A549 treated with Hydrocortisone at 1 μM for 4 hours (cell line): ENCODE results near the gene C8G. TPM values are rescaled to one million over a fixed set of nuclear protein-coding genes. Genes with fewer than 3 reads are reported as not detected.

Source experiments
- total RNA-seq: library from RNA; stranded (reverse); fragments of 200-300 nt; extraction: Qiagen RNA extraction; gene quantifications from 5 replicates; pipeline ENCODE4 v1.2.3, GENCODE V29; 2022

Gene C8G
- 0.62 to 1.7 TPM (median 1.2 TPM) in 5 replicates for total RNA-seq

DNA sequence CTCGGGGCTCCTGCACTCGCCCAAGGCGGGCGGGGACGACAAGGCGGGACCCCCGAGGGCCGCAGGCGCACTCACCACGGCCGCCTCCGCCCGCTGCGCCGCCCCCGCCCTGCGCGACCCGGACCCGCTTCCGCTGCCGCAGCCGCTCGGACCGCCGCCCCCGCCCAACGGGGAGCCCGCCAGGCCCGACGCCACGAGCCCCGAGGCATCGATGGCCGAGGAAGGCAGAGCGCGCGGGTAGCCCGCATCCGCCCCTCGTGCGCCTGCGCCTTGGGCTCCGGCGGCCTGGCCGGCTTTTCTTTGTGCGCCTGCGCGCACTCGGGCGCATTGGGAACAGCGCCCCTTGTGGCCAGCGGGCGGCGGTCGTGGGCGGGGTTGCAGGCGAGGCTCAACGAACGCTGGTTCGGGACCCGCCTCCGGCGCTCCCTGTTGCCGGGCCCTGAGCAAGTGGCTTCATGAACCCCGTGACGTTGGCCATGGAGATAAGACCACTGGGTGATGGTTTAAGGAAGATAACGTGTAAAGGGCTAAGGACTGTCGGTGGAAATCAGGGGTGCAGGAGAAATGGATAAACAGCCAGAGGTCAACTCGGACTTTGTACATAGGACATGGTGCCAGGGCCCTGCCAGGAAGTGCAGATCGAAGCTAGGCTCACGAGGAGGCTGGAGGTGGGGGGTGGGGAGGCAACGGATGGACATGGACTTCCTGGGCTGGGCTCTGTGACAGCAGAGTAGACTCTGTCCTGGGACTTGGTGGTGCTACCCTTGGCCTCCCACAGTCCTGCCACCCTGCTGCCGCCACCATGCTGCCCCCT, at the start of gene C8G, which contains the start of gene FBXW5:
C8G (plus strand) TSS at position 725 of the 814 bp plus-strand sequence; CDS start at position 803, 78 bp downstream.
FBXW5 (minus strand) TSS at position 220 of the 814 bp plus-strand sequence. CDS start 655 bp downstream, outside the sequence.

DNA sequence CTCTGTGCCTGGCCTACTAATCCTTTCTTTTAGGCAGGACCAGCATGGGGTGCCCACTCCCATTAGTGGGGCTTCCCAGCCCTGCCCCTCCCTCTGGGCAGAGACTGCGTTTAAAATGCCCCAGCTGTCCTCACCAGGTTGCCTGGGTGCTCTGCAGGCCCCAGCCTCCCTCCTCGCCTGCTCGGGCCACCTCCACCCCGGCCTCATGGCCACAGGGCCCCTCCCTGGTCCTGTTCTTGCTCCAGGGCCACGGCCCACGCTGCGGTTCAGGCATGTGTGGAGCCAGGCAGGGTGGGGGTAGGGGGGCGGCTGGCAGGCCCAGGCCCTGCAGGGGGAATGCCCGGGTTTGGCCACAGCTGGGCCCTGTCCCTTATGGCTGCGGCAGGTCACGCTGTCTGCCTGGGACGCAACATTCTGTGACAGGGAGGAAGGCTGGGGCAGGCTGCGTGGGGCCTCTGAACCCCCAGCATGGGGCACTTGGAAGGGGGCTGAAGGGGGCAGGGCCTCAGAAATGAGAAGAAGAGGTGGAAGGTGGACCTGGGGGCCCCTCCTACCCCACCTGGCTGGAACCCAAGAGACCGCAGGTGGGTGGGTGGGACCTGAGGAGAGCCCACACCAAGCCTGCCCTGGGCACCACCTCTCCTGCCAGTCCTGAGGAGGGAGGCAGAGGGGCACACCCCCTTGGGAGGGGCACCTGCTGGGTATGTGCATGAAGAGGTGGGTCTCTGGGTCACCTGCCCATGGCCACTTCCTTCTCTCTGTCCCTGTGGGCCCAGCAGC, 6.7 kb downstream of the C8G start, which contains the start of gene LCN12:
LCN12 (plus strand) TSS at position 733 of the 780 bp plus-strand sequence. CDS start 55 bp downstream, outside the sequence.

DNA sequence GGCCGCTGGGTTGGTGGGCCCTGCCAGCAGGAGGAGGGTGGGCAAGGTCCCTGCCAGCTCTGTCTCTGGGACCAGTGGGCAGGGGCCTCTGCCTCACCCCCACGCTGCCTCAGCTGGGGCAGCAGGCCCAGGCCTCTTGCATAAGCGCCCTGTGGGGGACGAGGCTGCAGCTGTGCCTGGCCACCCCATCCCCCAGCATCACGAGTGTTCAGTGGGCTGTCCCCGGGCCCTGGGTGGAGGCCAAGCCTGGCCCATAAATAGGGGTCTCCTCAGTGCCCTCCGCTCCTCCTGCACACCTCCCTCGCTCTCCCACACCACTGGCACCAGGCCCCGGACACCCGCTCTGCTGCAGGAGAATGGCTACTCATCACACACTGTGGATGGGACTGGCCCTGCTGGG, 32.2 kb downstream of the C8G start, which contains the start of gene PTGDS:
PTGDS (plus strand) TSS at position 282 of the 400 bp plus-strand sequence; CDS start at position 357, 75 bp downstream.

DNA sequence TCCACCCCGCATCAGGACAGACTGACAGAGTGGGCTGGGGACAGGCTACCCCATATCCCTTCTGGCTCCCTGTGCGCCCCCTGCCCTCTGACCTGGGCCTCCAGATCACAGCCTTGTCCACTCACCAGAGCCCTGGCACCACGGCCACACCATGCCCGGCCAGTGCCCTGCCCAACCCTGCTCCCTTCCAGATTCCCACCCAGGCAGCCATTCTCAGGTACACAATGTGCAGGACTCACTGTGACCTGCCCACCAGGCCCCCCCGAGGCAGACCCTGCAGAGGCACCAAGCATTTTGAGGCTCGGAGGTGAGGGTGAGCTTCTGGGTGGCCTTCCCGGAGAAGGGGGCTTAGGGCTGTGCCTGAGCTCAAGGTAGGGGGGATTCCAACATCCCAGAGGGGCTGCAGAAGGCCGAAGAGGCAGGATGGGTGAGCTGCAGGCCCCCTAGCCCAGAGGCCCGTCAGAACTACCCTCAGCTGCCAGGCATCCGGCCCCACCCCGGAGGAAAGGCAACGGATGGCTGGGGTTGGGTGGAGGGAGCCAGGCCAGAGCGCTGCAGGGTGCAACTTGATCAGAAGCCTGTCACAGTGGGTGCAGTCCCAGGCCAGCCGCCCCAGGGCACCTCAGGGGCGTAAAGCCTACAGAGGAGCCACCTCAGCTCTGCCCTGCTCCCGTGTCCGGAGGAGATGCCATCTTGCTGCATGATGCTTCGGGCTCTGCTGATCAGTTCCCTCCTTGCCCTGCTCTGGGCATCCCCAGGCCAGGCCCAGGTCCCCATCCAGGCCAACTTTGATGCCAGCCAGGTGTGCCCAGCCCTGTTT, 37.4 kb downstream of the C8G start, which contains the start of gene LCNL1:
LCNL1 (plus strand) TSS at position 762 of the 820 bp plus-strand sequence. CDS start 594 bp downstream, outside the sequence.

GRCh38 chr9:136991993-136992818, 47.2 kb downstream of the C8G start, which contains the start of gene PAXX:
PAXX (plus strand) TSS chr9:136992422; CDS start chr9:136992444, 22 bp downstream.

Other genes with a start within 250 kb of the C8G start
- gene DIPK1B, start 232.7 kb upstream of the C8G start, total RNA-seq, result 6.4 to 9.1 TPM (median 8.0 TPM) in 5 replicates
- gene LCN10, start 202.3 kb upstream of the C8G start, total RNA-seq, result not detected in 5 replicates
- not detected in 5 replicates for gene LCN6, start 196.7 kb upstream of the C8G start, total RNA-seq
- gene LCN8, start 187.0 kb upstream of the C8G start, total RNA-seq, result not detected in 5 replicates
- gene LCN15, start 180.7 kb upstream of the C8G start, total RNA-seq, result 0.03 to 0.13 TPM in 2 of 5 replicates, not detected in the others
- 60.3 to 79.3 TPM (median 78.5 TPM) in 5 replicates for gene TMEM141, start 153.9 kb upstream of the C8G start, total RNA-seq
- gene CCDC183, start 148.9 kb upstream of the C8G start, total RNA-seq, result 0.18 to 0.63 TPM (median 0.44 TPM) in 5 replicates
- gene RABL6, start 137.3 kb upstream of the C8G start, total RNA-seq, result 67.0 to 82.1 TPM (median 78.1 TPM) in 5 replicates
- gene AJM1, start 102.8 kb upstream of the C8G start, total RNA-seq, result 3.4 to 4.3 TPM (median 4.0 TPM) in 5 replicates
- 221 to 341 TPM (median 305 TPM) in 5 replicates for gene PHPT1, start 95.8 kb upstream of the C8G start, total RNA-seq
- 2.6 to 4.2 TPM (median 4.0 TPM) in 5 replicates for gene MAMDC4, start 92.9 kb upstream of the C8G start, total RNA-seq
- 387 to 521 TPM (median 446 TPM) in 5 replicates for gene EDF1, start 78.9 kb upstream of the C8G start, total RNA-seq
- gene TRAF2, start 58.7 kb upstream of the C8G start, total RNA-seq, result 43.3 to 61.4 TPM (median 48.8 TPM) in 5 replicates
- 71.5 to 97.8 TPM (median 91.7 TPM) in 5 replicates for gene FBXW5, start 505 bp upstream of the C8G start, total RNA-seq
- gene LCN12, start 7.0 kb downstream of the C8G start, total RNA-seq, result 0.46 to 1.6 TPM (median 1.2 TPM) in 5 replicates
- 0.55 to 0.77 TPM (median 0.67 TPM) in 5 replicates for gene PTGDS, start 32.3 kb downstream of the C8G start, total RNA-seq
- 0.08 to 0.16 TPM (median 0.13 TPM) in 5 replicates for gene LCNL1, start 37.8 kb downstream of the C8G start, total RNA-seq
- gene PAXX, start 47.2 kb downstream of the C8G start, total RNA-seq, result 46.7 to 85.5 TPM (median 74.2 TPM) in 5 replicates
- 2.3 to 5.7 TPM (median 4.6 TPM) in 5 replicates for gene CLIC3, start 51.3 kb downstream of the C8G start, total RNA-seq
- 22.8 to 26.7 TPM (median 24.4 TPM) in 5 replicates for gene ABCA2, start 83.0 kb downstream of the C8G start, total RNA-seq
- gene FUT7, start 86.8 kb downstream of the C8G start, total RNA-seq, result 0.05 to 0.08 TPM (median 0.06 TPM) in 4 of 5 replicates, not detected in the other
- 44.0 to 83.3 TPM (median 79.5 TPM) in 5 replicates for gene NPDC1, start 100.9 kb downstream of the C8G start, total RNA-seq
- gene ENTPD2, start 108.8 kb downstream of the C8G start, total RNA-seq, result 3.3 to 4.5 TPM (median 3.5 TPM) in 5 replicates
- gene SAPCD2, start 125.3 kb downstream of the C8G start, total RNA-seq, result 17.6 to 24.7 TPM (median 21.7 TPM) in 5 replicates
- gene UAP1L1, start 132.3 kb downstream of the C8G start, total RNA-seq, result 10.8 to 13.9 TPM (median 11.0 TPM) in 5 replicates
- 48.0 to 53.7 TPM (median 49.8 TPM) in 5 replicates for gene MAN1B1, start 141.7 kb downstream of the C8G start, total RNA-seq
- gene DPP7, start 169.5 kb downstream of the C8G start, total RNA-seq, result 70.6 to 111 TPM (median 110 TPM) in 5 replicates
- 0.22 to 0.66 TPM (median 0.45 TPM) in 5 replicates for gene GRIN1, start 193.9 kb downstream of the C8G start, total RNA-seq
- 0.41 to 1.7 TPM (median 0.93 TPM) in 5 replicates for gene LRRC26, start 224.8 kb downstream of the C8G start, total RNA-seq
- not detected in 5 replicates for gene TMEM210, start 226.8 kb downstream of the C8G start, total RNA-seq
- gene ANAPC2, start 243.3 kb downstream of the C8G start, total RNA-seq, result 26.9 to 35.9 TPM (median 31.9 TPM) in 5 replicates
- 92.8 to 153 TPM (median 142 TPM) in 5 replicates for gene SSNA1, start 243.4 kb downstream of the C8G start, total RNA-seq